ENCODE data around the gene TUBG1. TPM values are rescaled to one million over a fixed set of nuclear protein-coding genes. Genes with fewer than 3 reads are reported as not detected.

The TUBG1 gene
- total and polyA plus RNA-seq, 2 of the 4 experiments (the other 2 are of a cell fraction) = 38.9 to 94.5 TPM

GRCh38 chr17:42584880-42585279 is 24.6 kb upstream of the TUBG1 start:
- ChIA-PET CTCF (no interaction called here), POLR2A (ENCODE audit: unreplicated experiment) (no interaction called here)
- no peak overlapping the region for H2AK9ac ChIP-seq (replicated peaks; ENCODE audit: low read depth, low read length, poor library complexity)
- no peak overlapping the region for H2BK20ac ChIP-seq (ENCODE audit: low read depth, low read length)
- H4K20me1 ChIP-seq (ENCODE audit: insufficient read depth, low read length) = peaks cover 17% of the 10 kb centered on the region; the same call in 1 of the 2 replicates
- H3K27me3 ChIP-seq (ENCODE audit: control insufficient read depth, insufficient read depth, low read length) = no peaks in the 10 kb centered on the region
- H3K56ac ChIP-seq (ENCODE audit: extremely low read depth, insufficient read depth, low read length) = no peak overlapping the region
- H4K91ac ChIP-seq (ENCODE audit: insufficient read depth, low read depth, low read length) = no peak overlapping the region
- TF ChIP-seq CEBPB (IDR thresholded peaks at IDR 0.05; ENCODE audit: low read depth, low read length) (no peak), RFX5 (IDR thresholded peaks at IDR 0.05; ENCODE audit: low read depth, low read length) (no peak), POLR2A (IDR thresholded peaks at IDR 0.05; ENCODE audit: low read depth, low read length) (no peak), RCOR1 (IDR thresholded peaks at IDR 0.05; ENCODE audit: insufficient replicate concordance, low read length) (no peak), SMC3 (IDR thresholded peaks at IDR 0.05; ENCODE audit: low read depth, low read length) (no peak)
- no peak overlapping the region for H4K5ac ChIP-seq (ENCODE audit: low read depth, low read length)
- H3K27ac ChIP-seq (ENCODE audit: insufficient read depth, low read length) = no peak overlapping the region
- WGBS, 2 experiments (ENCODE audit: extremely low coverage in 2 of 2, insufficient read length in 1 of 2) = 100% methylated on average over 2 of the region's 9 CpGs; no CpG with 5 or more reads in 1 of the 2 experiments
- H2AK5ac ChIP-seq (ENCODE audit: low read depth, low read length) = no peak overlapping the region
- no peak overlapping the region for H3K4me3 ChIP-seq (ENCODE audit: insufficient read depth, low read depth, low read length)
- intact Hi-C loops (cut with micrococcal nuclease) (no loop called here), in situ Hi-C loops (cut with MboI; ENCODE audit: low sequenced_read_pairs) (no loop called here), dilution Hi-C loops (cut with HindIII; ENCODE audit: low sequenced_read_pairs, unreplicated experiment) (no loop called here)
- no peak for DNase-seq
- H2BK120ac ChIP-seq (ENCODE audit: low read depth, low read length) = no peak overlapping the region
- H2BK15ac ChIP-seq (ENCODE audit: low read depth, low read length) = no peak overlapping the region
- H3K9ac ChIP-seq (ENCODE audit: low read depth, low read length) = no peak overlapping the region
- peaks cover 66% of the 10 kb centered on the region for H3K36me3 ChIP-seq (ENCODE audit: control insufficient read depth, insufficient read depth, low read length)
- peaks cover 4 to 12% of the 10 kb centered on the region in 2 experiments; a peak in 2 of 4 replicates for H3K79me1 ChIP-seq (ENCODE audit: low read depth in 1 of 2, low read length in 2 of 2)
- no peaks in the 10 kb centered on the region for H3K9me3 ChIP-seq (ENCODE audit: control insufficient read depth, insufficient read depth, low read length)
- no peak overlapping the region for H3K4ac ChIP-seq (ENCODE audit: low read depth, low read length)
- H3K18ac ChIP-seq (ENCODE audit: low read depth, low read length) = no peak overlapping the region
- H2BK5ac ChIP-seq (ENCODE audit: low read depth, low read length, poor library complexity, severe bottlenecking) = no peak overlapping the region
- ATAC-seq (ENCODE audit: low read depth) = no peak
- H4K8ac ChIP-seq (ENCODE audit: low read depth in 2 of 2, low read length in 2 of 2) = no peak overlapping the region
- no peak overlapping the region for H3K14ac ChIP-seq (replicated peaks; ENCODE audit: low read depth, low read length)
- no TSS peak for BruUV-seq (replicated peaks)
- H3K9me1 ChIP-seq (ENCODE audit: insufficient read depth, low read length) = no peaks in the 10 kb centered on the region; the same call in 1 of the 2 replicates
- H3K4me2 ChIP-seq (ENCODE audit: low read depth, low read length) = no peak overlapping the region
- no peaks in the 10 kb centered on the region for H3K4me1 ChIP-seq (ENCODE audit: control insufficient read depth, insufficient read depth, low read length)
- no peak overlapping the region for H3K23ac ChIP-seq (ENCODE audit: low read depth, low read length)
- H2AFZ ChIP-seq (replicated peaks; ENCODE audit: low read length, poor library complexity) = no peak overlapping the region
